ENCODE measurements around the gene MLLT6. TPM values are rescaled to one million over a fixed set of nuclear protein-coding genes. Genes with fewer than 3 reads are reported as not detected.
A peak's percentile ranks its signal among the peaks of the same experiment; 100 is the strongest.
"Not testable (repeated sequence)": the region's sequence is repeated elsewhere in the genome, so short reads cannot be mapped to it uniquely, and the experiment has no call there.

MLLT6 gene
- total RNA-seq, 1 donor from 2014 or later = 70.2 TPM

DNA sequence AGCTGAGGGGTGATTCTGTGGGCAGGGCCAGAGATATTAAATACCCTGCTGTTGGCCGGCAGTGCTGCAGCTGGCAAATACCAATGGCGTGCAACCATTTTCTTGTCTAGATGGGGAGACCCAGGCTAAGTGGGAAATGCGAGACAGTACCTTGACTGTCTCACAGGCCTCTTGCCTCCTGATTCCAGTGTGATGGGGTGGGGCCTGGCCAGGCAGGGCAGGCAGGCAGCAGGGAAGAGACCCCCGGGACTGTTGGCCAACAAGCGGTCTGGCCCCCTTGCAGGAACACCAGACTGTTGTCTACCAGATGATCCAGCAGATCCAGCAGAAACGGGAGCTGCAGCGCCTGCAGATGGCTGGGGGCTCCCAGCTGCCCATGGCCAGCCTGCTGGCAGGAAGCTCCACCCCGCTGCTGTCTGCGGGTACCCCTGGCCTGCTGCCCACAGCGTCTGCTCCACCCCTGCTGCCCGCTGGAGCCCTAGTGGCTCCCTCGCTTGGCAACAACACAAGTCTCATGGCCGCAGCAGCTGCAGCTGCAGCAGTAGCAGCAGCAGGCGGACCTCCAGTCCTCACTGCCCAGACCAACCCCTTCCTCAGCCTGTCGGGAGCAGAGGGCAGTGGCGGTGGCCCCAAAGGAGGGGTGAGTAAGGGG lies 19.4 kb downstream of the MLLT6 start:
- TF ChIP-seq CTCF (IDR thresholded peaks at IDR 0.05) (no peak), POLR2AphosphoS5 (IDR thresholded peaks at IDR 0.05; ENCODE audit: insufficient read depth in 1 of 2, low read depth in 1 of 2) (no peak), POLR2A (IDR thresholded peaks at IDR 0.05) (no peak)
- no peak for DNase-seq (ENCODE audit: extremely low spot score in 2 of 2)
- H3K9me3 ChIP-seq = no peaks in the 10 kb centered on the region
- no peak overlapping the region for H3K27ac ChIP-seq
- H3K36me3 ChIP-seq = peaks cover 0 to 39% of the 10 kb centered on the region in 2 donors
- intact Hi-C loops (cut with DNase I) = no loop called here
- peaks cover 16% of the 10 kb centered on the region for H3K4me1 ChIP-seq
- H3K4me3 ChIP-seq = no peak overlapping the region
- H3K27me3 ChIP-seq = no peaks in the 10 kb centered on the region

GRCh38 chr17:38725066-38725465 lies 20.0 kb downstream of the MLLT6 start:
- DNase-seq (ENCODE audit: extremely low spot score in 2 of 2) = no peak
- Histone ChIP-seq H3K9me3 (no peaks in the 10 kb centered on the region), H3K27ac (no peak overlapping the region), H3K4me1 (peaks cover 19% of the 10 kb centered on the region), H3K36me3 (peaks cover 0 to 34% of the 10 kb centered on the region in 2 donors), H3K27me3 (no peaks in the 10 kb centered on the region), H3K4me3 (no peak overlapping the region)
- intact Hi-C loops (cut with DNase I) = no loop called here
- TF ChIP-seq POLR2AphosphoS5 (IDR thresholded peaks at IDR 0.05; ENCODE audit: insufficient read depth in 1 of 2, low read depth in 1 of 2) (no peak), CTCF (IDR thresholded peaks at IDR 0.05) (no peak), POLR2A (IDR thresholded peaks at IDR 0.05) (no peak)

- intact Hi-C loops (cut with DNase I); H3K27ac ChIP-seq; H3K4me3 ChIP-seq; H3K9me3 ChIP-seq; DNase-seq (ENCODE audit: extremely low spot score in 2 of 2); H3K27me3 ChIP-seq: not testable (repeated sequence)
- peaks cover 0 to 23% of the 10 kb centered on the region in 2 donors for H3K36me3 ChIP-seq
- H3K4me1 ChIP-seq = peaks cover 28% of the 10 kb centered on the region
These were observed 21.1 kb downstream of the MLLT6 start for GRCh38 chr17:38726145-38726544.

DNA sequence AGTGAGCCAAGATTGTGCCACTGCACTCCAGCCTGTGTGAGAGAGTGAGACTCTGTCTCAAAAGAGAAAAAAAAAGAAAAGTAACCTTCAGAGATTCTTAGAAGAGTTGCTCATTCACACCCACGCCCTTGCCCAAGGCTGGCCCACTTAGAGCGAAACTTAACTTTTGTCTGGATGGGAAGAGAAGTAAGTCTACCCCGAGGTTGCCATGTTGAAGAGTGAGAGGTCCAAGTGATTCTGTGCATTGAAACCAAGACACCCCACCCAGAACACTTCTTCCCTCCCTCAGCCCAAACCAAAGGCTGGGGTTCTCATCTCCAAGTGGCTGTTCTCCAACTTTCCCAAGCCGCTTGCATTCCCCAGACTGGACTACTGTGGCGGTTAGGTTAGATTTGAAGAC lies 22.7 kb downstream of the MLLT6 start:
- H3K9me3 ChIP-seq = no peaks in the 10 kb centered on the region
- peaks cover 42% of the 10 kb centered on the region for H3K4me1 ChIP-seq
- TF ChIP-seq POLR2AphosphoS5 (IDR thresholded peaks at IDR 0.05; ENCODE audit: insufficient read depth in 1 of 2, low read depth in 1 of 2) = no peak
- no peak for TF ChIP-seq CTCF (IDR thresholded peaks at IDR 0.05)
- no peak for TF ChIP-seq POLR2A (IDR thresholded peaks at IDR 0.05)
- H3K4me3 ChIP-seq = no peak overlapping the region
- H3K27ac ChIP-seq = no peak overlapping the region
- no peaks in the 10 kb centered on the region for H3K27me3 ChIP-seq
- no peak for DNase-seq (ENCODE audit: extremely low spot score in 2 of 2)
- peaks cover 0 to 12% of the 10 kb centered on the region in 2 donors for H3K36me3 ChIP-seq
- intact Hi-C loops (cut with DNase I) = no loop called here

DNA sequence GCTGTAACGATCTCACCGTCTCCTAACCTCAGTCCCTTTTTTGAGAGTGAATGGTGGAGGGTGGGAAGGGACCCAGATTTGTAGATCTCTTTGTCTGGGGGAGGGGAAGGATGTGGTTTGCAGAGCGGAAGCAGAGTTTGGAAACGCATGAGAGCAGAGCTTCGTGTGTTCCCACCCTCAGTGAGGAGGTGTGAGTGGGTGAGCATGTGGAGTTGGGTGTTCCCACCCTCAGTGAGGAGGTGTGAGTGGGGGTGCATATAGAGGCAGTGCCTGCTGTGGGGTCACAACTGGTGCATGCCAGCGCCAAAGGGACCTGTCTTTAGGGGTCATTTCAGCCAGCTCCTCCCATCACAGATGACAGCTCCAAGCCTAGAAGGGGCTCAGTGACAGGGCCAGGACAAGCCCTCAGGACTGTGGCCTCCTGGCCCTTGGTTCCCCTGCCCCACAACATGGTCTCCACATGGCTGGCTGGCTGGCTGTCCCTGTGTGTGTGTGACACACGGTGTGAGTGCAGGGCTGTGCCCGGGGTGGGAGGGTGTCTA lies 23.3 kb downstream of the MLLT6 start:
- no peak overlapping the region for H3K27ac ChIP-seq
- intact Hi-C loops (cut with DNase I) = no loop called here
- peaks cover 42% of the 10 kb centered on the region for H3K4me1 ChIP-seq
- TF ChIP-seq POLR2A (IDR thresholded peaks at IDR 0.05) (no peak), POLR2AphosphoS5 (IDR thresholded peaks at IDR 0.05; ENCODE audit: insufficient read depth in 1 of 2, low read depth in 1 of 2) (peak in 1 of 2 donors; percentile 11)
- H3K9me3 ChIP-seq = no peaks in the 10 kb centered on the region
- H3K36me3 ChIP-seq = peaks cover 0 to 12% of the 10 kb centered on the region in 2 donors
- no peaks in the 10 kb centered on the region for H3K27me3 ChIP-seq
- DNase-seq (ENCODE audit: extremely low spot score in 2 of 2) = no peak
- no peak overlapping the region for H3K4me3 ChIP-seq

DNA sequence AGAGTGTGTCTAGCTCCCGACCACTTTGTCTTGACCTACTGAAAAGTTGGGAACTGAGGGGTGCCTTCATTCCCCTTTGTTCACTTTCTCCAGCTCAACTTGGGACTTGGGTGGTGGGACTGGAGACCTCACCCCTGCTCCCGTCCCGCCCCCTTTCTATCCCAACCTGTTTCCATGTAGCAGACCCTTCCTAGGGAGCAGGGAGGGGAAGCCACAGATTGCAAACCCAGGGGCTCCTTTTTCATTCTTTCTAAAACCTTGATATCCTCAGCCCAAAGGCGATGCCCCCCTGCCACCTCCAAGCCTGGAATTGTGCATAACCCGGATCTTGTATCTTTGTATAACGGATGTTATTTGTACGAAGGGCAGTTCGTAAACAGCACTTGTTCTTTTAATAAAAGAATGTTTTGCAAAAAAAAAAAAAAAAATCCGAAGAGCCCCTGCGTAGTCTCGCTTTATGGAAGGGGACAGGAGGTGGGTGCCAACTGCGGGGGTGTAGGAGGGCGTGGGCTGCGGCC lies 24.4 kb downstream of the MLLT6 start:
- H3K36me3 ChIP-seq = peaks cover 0 to 8% of the 10 kb centered on the region in 2 donors
- DNase-seq (ENCODE audit: extremely low spot score in 2 of 2) = no peak
- TF ChIP-seq POLR2A (IDR thresholded peaks at IDR 0.05) = no peak
- TF ChIP-seq POLR2AphosphoS5 (IDR thresholded peaks at IDR 0.05; ENCODE audit: insufficient read depth in 1 of 2, low read depth in 1 of 2) = no peak
- intact Hi-C loops (cut with DNase I) = no loop called here
- no peaks in the 10 kb centered on the region for H3K9me3 ChIP-seq
- peak overlapping the region; percentile 73 to 92 for H3K4me3 ChIP-seq
- peaks cover 46% of the 10 kb centered on the region for H3K4me1 ChIP-seq
- H3K27ac ChIP-seq = peak overlapping the region; percentile 85
- H3K27me3 ChIP-seq = no peaks in the 10 kb centered on the region
